ENCODE results near the gene OSCAR. TPM values are rescaled to one million over a fixed set of nuclear protein-coding genes. Genes with fewer than 3 reads are reported as not detected.
"Not testable (repeated sequence)": the region's sequence is repeated elsewhere in the genome, so short reads cannot be mapped to it uniquely, and the experiment has no call there.

The OSCAR gene
- total RNA-seq, 1 donor from 2014 or later: 0.22 TPM

GRCh38 chr19:54127688-54128440, 27.3 kb upstream of the OSCAR start:
- intact Hi-C loops (cut with micrococcal nuclease): no loop called here

- intact Hi-C loops (cut with micrococcal nuclease): no loop called here
Measured at GRCh38 chr19:54125713-54126112, 25.1 kb upstream of the OSCAR start.

- intact Hi-C loops (cut with micrococcal nuclease): no loop called here
Measured at GRCh38 chr19:54124393-54124792, 23.8 kb upstream of the OSCAR start.

GRCh38 chr19:54123682-54124081, 23.1 kb upstream of the OSCAR start:
- intact Hi-C loops (cut with micrococcal nuclease): no loop called here

- intact Hi-C loops (cut with micrococcal nuclease): no loop called here
Measured at GRCh38 chr19:54121259-54121658, 20.7 kb upstream of the OSCAR start.

- intact Hi-C loops (cut with micrococcal nuclease): loop anchor here (1.0 to 10.0 kb wide), 14 partner anchors 13 to 1490 kb away; partner anchors contain the start of genes CNOT3, LENG1, NDUFA3 and RPS9
Measured at GRCh38 chr19:54115109-54116063, 14.8 kb upstream of the OSCAR start, which contains the start of the genes PRPF31 and TFPT. Gene PRPF31, plus strand, starts transcription at chr19:54115754. Its CDS starts 2,525 bp downstream, at chr19:54118279. Gene TFPT, minus strand, starts transcription at chr19:54115657. Its CDS starts 388 bp downstream, at chr19:54115269.

- intact Hi-C loops (cut with micrococcal nuclease): loop anchor here (1.0 to 10.0 kb wide), 14 partner anchors 12 to 1491 kb away; partner anchors contain the start of genes CNOT3, LENG1, NDUFA3 and RPS9
Measured at GRCh38 chr19:54114340-54115108, 13.9 kb upstream of the OSCAR start.

- intact Hi-C loops (cut with micrococcal nuclease): loop anchor here (10.0 kb wide), 2 partner anchors 675 to 915 kb away; partner anchors contain the start of genes ZNF665 and ZNF761
Measured at GRCh38 chr19:54109651-54110050, 9.0 kb upstream of the OSCAR start.

GRCh38 chr19:54108496-54108895, 7.9 kb upstream of the OSCAR start:
- intact Hi-C loops (cut with micrococcal nuclease): no loop called here

- intact Hi-C loops (cut with micrococcal nuclease): no loop called here
Measured at GRCh38 chr19:54107876-54108490, 7.4 kb upstream of the OSCAR start.

- intact Hi-C loops (cut with micrococcal nuclease): no loop called here
Measured at GRCh38 chr19:54106716-54107115, 6.1 kb upstream of the OSCAR start.

GRCh38 chr19:54105796-54106195, 5.2 kb upstream of the OSCAR start:
- intact Hi-C loops (cut with micrococcal nuclease): no loop called here

GRCh38 chr19:54104998-54105715, 4.6 kb upstream of the OSCAR start:
- intact Hi-C loops (cut with micrococcal nuclease): no loop called here

GRCh38 chr19:54102421-54103169, 2.0 kb upstream of the OSCAR start, which contains the start of gene NDUFA3:
Gene NDUFA3, plus strand, starts transcription at chr19:54102855. Its CDS starts 24 bp downstream, at chr19:54102879.
- intact Hi-C loops (cut with micrococcal nuclease): loop anchor here (1.0 to 2.0 kb wide), 9 partner anchors 13 to 1014 kb away; partner anchors contain the start of genes CNOT3, LENG1, LENG8 and MYADM

- intact Hi-C loops (cut with micrococcal nuclease): not testable (repeated sequence)
Measured at GRCh38 chr19:54099903-54100255, 724 bp downstream of the OSCAR start.

- intact Hi-C loops (cut with micrococcal nuclease): no loop called here
Measured at GRCh38 chr19:54099190-54099902, 1.3 kb downstream of the OSCAR start.

GRCh38 chr19:54096617-54097106, 3.9 kb downstream of the OSCAR start:
- intact Hi-C loops (cut with micrococcal nuclease): loop anchor here (2.0 kb wide), 1 partner anchor 18 kb away; the partner anchor contains the start of genes PRPF31 and TFPT

Data from T-helper 1 cell treated with Interleukin-12 subunit alpha and Interleukin-12 subunit beta and Interleukin-4 antibody, amounts not matched to agents 30 ng/mL and 1 ng/mL, for 36 hours (primary cell).